LNCaP clone FGC (cell line): ENCODE measurements around the gene SOCS1.

Experiments
- DNase-seq: peaks from one replicate; pipeline ENCODE4 v3.0.0-alpha.2; 2011; ENCODE audit warnings: low read depth
- H3K4me3 ChIP-seq: 2 replicates; pipeline ENCODE4 v1.5.1; 2011; ENCODE audit warnings: mild to moderate bottlenecking, low read depth, low read length, control low read depth
- TF ChIP-seq, protein P1 (sequence below): IDR thresholded peaks from 2 replicates; pipeline ENCODE4 v1.5.1; 2012; ENCODE audit warnings: mild to moderate bottlenecking; ENCODE audit not compliant: control insufficient read depth, insufficient read depth; ENCODE audit errors: extremely low read depth

The SOCS1 gene

DNA sequence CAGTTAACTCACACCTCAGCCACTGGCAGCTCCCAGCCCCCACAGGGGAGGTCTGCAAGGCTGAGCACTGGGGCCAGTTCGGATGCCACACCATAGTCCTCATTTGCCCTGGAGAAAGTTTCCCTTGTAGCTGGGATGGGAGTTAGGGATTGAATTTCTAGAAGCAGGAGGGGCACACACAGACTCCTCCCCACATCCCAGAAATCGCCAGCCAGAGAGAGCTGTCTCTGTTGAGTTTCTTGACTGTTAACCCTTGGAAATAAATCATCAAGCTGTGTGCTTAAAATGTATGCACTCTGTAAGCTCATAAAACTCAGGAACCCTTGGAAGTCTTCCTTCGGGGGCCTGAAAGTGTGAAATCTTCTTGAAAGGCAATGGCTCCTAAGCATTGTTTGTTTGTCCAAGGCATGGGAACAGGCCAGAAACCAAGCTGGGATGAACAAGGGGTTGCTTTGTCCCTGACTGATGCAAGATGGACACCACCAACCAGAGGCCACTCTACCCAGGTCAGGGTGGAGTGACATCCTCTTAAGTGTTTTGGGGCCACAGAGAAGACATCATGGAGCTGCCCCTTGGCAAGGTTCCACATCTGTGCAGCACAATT lies 17.8 kb upstream of the SOCS1 start:
- no peak for DNase-seq
- TF ChIP-seq, protein P1, sequence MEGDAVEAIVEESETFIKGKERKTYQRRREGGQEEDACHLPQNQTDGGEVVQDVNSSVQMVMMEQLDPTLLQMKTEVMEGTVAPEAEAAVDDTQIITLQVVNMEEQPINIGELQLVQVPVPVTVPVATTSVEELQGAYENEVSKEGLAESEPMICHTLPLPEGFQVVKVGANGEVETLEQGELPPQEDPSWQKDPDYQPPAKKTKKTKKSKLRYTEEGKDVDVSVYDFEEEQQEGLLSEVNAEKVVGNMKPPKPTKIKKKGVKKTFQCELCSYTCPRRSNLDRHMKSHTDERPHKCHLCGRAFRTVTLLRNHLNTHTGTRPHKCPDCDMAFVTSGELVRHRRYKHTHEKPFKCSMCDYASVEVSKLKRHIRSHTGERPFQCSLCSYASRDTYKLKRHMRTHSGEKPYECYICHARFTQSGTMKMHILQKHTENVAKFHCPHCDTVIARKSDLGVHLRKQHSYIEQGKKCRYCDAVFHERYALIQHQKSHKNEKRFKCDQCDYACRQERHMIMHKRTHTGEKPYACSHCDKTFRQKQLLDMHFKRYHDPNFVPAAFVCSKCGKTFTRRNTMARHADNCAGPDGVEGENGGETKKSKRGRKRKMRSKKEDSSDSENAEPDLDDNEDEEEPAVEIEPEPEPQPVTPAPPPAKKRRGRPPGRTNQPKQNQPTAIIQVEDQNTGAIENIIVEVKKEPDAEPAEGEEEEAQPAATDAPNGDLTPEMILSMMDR, result no peak
- H3K4me3 ChIP-seq, result no peak overlapping the region

DNA sequence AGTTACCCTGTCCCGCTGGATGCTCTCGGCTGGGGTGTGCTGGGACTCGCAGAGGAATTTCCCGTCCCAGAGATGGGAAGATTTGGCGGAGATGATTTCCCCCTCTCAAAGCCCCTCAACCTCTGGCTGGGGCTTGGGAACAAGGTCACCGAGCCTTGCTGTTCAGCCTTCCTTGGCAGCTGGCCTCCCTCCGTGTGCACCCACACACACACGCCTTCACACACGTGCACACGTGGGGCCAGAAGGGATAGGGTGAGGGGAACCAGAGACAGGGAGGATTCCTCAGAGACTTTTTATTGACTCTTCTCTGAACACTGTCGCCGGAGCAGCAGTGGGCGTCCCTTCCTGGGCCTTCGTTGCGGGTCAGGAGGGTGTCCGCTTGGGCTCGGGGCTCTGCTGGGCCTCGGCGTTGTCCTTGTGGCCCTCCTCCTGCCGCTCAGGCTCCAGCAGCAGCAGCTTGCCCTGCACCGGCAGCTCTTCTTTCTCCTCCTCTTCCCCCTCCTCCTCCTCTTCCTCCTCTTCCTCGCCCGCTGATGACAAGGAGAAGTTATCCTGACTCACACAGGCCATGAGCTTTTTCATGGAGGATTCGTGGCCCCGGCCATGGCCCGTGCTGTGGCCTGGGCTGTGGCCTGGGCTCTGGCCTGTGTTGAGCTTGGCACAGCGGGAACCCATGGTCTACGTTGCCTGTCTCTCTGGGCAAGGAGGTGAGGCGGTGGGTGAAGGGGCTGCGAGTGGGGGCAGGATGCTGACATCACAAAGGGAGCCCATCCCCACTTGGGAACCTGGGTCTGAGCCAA lies 17.1 kb upstream of the SOCS1 start, which contains the start of gene PRM3:
TSS of gene PRM3 (minus strand) at position 709 of the 800 bp plus-strand sequence. CDS start at position 675, 34 bp downstream.
- no peak within 1 kb of the TSS for H3K4me3 ChIP-seq
- DNase-seq, result no peak
- TF ChIP-seq, protein P1, result no peak

DNA sequence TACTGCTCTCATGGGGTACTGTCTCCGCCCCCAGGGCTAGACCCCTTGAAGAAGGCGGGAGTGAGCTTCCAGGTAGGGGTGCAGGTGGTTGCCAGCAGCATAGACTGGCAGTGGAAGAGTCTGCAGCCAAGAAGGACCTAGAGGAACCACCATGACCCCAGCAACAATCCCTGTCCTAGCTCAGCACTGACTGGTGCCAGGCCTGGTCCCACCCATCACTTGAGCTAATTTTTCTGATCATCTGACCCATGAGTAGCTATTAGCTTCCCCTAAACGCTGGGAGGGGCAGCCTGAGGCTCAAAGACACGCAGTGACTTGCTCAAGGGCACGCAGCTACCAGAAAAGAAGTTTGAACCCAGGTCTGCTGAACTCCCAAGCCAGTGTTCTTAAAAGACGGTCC lies 16.5 kb upstream of the SOCS1 start:
- TF ChIP-seq, protein P1, result no peak
- no peak for DNase-seq
- H3K4me3 ChIP-seq, result no peak overlapping the region

DNA sequence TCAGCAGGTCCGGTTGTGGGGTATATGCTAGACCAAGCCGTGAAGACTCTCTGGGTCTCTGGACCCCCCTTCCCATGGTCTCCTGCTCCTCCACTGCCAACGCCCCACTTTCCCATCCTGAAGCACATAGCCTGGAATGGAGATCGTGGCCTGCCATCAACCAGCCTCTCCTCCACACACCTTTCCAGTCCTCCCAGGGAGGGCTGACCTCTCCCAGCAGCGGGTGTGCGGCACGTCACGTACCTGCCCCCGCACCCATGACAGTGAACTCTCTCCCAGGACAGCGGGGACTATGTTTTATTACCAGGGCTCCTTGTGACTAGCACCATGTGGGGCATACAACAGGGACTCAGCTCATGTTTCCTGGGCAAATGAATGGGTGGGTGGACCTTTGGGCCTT lies 15.6 kb upstream of the SOCS1 start:
- H3K4me3 ChIP-seq, result no peak overlapping the region
- TF ChIP-seq, protein P1, result no peak
- DNase-seq, result no peak

DNA sequence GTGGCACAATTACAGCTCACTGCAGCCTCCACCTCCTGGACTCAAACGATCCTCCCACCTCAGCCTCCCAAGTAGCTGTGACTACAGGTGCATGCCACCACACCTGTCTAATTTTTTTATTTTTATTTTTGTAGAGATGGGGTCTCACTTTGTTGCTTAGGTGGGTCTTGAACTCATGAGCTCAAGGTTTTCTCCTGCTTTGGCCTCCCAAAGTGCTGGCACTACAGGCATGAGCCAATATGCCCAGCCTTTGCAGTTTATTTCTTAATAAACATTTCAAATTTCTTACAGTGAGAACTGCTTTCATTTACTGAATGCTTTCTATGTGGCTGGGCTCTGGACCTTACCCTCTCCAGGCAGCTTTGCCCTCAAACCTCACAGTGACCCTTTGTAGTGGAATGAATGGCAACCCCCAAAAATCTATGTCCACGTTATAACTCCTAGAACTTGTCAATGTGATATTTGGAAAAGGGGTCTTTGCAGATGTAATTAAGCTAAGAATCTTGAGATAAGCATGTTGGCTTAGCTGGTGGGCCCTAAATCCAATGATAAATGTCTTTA lies 14.7 kb upstream of the SOCS1 start:
- DNase-seq, result no peak
- TF ChIP-seq, protein P1, result no peak
- H3K4me3 ChIP-seq, result no peak overlapping the region

DNA sequence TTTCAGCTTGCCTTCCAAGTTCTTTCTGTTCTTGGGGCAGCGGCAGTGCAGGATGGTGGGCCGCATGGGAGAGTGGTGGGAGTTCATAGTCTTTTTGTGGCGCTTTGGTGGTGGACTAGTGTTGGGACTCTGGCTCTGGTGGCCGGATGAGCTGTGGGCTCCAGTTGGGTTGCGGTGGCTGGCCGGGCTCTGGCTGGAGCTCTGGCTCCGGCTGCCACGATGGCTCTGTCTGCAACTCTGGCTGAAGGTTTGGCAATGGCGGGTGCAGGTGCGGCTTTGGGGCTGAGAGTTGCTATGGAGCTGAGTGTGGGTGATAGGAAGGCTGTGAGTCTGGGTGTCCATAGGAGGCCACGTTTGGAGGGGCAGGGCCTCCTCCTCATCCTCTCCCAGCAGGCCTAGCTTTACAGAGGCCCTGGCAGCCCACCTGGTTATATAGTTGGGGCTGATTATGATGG lies 12.9 kb upstream of the SOCS1 start, which contains the start of gene TNP2:
TSS of gene TNP2 (minus strand) at position 405 of the 455 bp plus-strand sequence. CDS start at position 342, 63 bp downstream.
- H3K4me3 ChIP-seq, result no peak within 1 kb of the TSS
- no peak for DNase-seq
- TF ChIP-seq, protein P1, result no peak
